Right lung (tissue), 5 donors: ENCODE data around the gene DGKB. TPM values are rescaled to one million over a fixed set of nuclear protein-coding genes. Genes with fewer than 3 reads are reported as not detected.
A peak's percentile ranks its signal among the peaks of the same experiment; 100 is the strongest.

Source experiments
- DNase-seq, 2 donors: peaks; one replicate each; pipeline ENCODE4 v3.0.0-alpha.2; 2013
- polyA plus RNA-seq, 5 donors: library from polyadenylated mRNA; unstranded; fragments of 120-200 nt; gene quantifications; one replicate each; pipeline versions ENCODE4 v1.2.1 to v1.2.3, GENCODE V29; 2013; ENCODE audit warnings: inconsistent platforms in 1 of 5, low replicate concordance in 1 of 5; ENCODE audit not compliant: insufficient read length in 5 of 5, insufficient read depth in 1 of 5

Gene DGKB
- polyA plus RNA-seq, 5 donors: 0.19 to 0.26 (median 0.25) TPM

DNA sequence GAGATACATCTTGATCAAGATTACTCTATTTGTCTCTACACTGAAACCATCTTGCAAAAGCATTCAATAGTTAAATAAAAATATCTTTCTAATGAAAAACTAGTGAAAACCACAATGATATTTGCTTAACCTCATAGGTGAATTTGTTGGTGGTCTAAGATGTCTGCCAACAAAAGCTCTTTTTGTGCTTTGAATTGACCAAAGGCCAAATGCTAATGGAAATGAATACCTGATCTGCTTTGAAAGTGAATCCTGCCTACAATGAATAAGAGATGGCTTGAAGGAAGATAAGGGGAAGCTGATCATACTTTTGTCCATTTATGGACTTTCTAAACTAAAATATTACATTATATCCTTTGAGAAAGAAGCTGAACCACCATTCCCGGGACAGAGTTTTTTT lies 684.2 kb downstream of the DGKB start:
- DNase-seq: no peak

DNA sequence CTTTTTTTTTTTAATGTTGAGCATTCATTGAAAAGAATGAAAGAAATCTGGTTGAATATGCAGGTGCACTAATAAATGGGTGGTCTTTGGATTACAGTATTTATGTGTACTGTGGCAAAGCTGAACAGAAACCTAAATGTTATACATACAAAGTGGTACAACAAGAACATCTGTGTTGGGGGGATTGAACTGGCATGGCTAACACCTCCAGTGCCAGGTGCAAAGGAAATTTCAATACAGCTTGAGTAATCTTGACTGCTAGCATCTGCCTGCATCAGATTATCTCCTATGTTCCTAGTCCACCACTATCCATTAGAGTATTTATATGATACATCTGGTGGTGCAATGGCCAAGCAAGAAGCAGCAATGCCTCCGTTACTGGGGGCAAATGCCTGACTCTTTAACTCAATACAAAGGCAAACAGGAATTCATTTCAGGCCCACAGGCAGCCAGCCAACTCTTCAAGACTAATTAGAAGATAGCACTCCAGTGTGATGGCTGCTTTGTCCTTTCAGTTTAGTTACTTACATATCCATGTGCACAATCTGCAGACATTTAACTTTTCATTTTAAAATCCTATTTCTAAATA lies 692.6 kb downstream of the DGKB start:
- no peak for DNase-seq

DNA sequence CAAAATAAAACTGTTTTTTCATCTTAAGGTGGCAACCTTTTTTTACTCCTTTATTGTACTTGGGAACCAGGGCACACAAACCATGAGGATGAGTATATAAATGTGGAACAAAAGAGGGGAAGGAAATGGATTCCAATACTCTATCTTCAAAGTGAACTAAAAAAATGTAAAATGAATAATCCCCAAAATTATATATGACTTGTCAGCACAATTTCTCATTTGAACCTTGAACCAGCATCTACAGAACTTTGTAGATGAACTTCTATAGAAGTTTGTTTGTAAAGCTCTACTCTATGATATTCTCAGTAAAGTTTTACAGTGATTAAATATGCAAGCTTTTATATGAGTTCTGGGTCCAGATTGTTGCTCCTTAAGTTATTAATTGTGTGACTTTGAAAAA lies 694.8 kb downstream of the DGKB start:
- no peak for DNase-seq

DNA sequence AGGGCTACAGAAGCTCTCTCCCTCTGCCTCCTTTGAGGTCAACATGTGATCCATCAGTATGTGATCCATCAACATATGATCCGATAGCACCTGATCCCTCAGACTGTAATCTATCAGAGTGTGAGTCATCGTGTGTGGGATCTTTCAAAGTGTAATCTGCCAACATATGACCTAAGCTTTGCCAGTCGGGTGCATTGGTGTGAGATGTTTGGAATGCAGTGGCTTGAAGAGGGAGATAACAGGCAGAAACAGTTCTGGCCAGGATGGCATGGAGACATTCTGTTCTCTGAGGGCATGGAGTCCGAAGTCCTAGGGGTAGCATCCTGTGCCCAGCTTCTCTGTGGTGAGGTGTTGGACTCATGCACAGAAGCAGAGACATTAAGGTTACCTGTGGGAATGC lies 695.4 kb downstream of the DGKB start:
- DNase-seq: no peak

DNA sequence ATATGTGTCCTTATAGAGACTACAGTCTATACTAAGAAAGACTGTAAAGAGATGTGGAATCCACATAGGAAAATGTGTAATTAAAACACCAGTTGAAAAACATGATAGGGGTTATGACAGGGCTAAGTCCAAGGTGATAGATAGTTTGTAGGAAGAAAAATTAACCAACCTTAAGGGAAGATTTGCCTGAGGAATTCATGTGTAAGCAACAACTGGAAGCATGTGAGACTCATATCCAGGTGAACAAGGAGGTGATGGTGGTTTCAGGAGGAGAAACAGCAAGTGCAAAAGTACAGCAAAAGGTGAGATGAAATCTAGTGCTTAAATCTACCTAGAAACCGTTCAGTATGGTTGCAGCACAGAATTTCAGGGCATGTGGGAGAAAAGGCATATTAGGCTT lies 696.4 kb downstream of the DGKB start:
- no peak for DNase-seq

DNA sequence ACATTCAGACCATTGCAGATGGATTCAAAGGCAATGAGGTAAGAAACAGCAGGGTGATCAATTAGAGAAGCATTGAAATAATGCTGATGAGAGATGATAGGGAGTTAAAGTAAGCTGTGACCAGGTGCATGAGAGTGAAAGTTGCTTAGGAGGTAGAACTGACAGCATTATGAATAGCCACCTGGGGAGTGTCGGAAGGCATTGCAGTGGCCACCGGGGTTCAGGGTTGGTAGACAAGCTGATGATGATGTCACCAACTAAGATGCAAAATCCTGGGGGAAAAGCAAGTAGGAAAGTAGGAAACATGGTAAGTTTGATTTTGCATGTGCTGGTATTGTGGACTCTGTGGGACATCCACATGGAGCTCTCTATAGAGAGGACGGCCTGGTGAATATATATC lies 701.2 kb downstream of the DGKB start:
- DNase-seq: no peak

DNA sequence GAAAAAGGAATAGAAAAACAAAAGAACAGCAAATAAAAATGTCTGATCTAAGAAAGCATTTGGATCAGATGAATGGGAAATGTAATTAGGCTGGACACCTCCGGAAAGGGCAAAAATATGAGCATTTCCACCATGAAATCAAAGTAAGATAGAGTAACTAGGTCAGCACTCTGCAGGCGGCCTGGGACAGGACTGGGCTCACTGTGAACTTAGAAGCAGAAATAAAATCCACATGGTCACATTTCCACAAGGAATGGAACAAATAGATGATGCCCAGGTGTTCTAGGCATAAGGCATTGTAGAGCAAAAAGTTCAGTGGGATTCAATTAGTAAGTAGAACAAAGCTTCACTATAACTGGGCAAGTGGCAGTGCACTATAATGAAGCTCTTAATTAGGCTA lies 703.2 kb downstream of the DGKB start:
- DNase-seq: no peak

DNA sequence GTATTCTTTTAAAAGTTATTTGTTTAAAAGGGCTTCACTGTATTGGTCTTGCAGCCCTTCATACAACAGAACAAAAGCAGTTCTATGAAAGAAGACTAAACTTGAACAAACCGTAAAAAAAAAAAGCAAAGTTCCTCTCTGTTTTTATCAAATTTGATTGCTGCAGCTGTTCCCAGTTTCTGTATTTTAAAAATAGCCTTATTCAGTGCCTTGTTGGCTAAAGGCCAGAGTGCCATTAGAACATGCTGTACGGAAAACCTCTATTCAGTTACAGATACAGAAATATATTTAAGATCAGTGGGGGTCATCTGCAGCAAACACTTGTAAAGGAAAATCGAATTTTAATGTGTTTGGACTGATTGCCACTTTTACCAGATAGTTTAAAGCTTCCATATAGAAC lies 705.3 kb downstream of the DGKB start:
- DNase-seq: peak; percentile 30 to 47

DNA sequence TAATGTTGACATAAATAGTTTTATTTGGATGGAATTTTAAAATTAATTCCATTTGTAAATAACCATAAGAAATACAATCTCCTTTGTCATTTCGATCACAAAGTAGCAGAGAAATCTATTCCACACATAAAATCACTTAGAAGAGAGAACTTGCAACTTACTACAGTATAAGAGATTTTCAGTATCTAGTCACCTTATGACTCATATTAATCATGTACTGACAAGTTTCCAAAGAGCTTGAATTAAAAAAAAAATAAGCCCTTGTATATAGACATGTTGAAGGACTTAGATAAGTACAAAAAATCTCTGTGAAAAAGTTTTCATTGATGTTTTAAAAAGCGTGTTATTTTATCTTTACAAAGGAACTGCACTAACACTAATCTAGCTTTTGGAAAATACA lies 706.0 kb downstream of the DGKB start:
- DNase-seq: no peak

DNA sequence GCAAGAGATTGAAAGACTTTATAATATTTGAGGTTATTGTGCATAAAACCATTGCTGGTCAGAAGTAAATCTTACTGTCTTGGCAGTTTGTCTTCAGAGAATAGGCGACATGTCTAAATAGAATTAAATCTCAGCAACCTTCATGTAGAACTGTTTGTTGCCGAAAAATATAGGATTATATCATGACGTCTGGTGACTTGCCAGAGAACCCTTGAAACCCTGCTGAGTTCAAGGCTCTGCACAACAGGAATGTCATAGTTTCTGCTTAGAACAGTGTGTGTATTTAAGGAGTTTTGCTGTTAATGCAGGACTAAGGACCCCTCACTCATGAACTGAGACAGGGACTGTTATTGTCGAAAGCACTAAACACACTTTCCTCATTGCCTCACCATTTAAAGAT lies 706.7 kb downstream of the DGKB start:
- DNase-seq: no peak

DNA sequence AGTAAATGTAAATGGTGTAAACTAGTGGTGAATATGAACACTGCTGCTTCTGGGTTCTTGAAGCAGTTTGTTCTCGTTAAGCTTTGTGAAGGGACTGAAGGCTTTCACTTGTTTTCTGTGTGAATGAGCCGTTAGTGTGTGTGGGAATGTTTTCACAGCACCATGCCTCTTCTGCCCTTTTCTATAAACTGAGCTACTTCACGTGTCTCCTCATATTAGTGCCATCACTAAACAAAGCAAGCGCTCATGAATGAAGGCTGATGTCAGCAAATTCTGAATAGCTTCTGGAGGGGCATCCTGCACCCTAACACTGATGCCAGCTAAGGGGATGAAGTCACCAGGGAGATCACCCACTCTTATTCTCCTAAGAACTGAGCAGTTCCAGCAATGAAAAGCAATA lies 707.5 kb downstream of the DGKB start:
- DNase-seq: no peak

DNA sequence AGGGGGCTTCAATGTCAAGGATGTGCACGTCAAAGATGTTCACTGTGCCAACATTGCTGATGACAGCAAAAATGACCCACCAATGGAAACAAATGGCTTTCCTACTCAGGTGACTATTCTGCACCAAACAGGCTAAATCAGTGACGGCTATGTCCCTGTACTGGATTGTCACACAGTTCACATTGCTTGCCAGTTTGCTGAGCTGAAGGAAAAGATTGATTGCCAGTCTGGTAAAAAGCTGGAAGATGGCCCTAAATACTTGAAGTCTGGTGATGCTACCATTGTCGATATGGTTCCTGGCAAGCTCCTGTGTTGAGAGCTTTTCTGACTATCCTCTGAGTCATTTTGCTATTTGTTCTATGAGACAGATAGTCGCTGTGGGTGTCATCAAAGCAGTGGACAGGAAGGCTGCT lies 710.9 kb downstream of the DGKB start:
- no peak for DNase-seq

DNA sequence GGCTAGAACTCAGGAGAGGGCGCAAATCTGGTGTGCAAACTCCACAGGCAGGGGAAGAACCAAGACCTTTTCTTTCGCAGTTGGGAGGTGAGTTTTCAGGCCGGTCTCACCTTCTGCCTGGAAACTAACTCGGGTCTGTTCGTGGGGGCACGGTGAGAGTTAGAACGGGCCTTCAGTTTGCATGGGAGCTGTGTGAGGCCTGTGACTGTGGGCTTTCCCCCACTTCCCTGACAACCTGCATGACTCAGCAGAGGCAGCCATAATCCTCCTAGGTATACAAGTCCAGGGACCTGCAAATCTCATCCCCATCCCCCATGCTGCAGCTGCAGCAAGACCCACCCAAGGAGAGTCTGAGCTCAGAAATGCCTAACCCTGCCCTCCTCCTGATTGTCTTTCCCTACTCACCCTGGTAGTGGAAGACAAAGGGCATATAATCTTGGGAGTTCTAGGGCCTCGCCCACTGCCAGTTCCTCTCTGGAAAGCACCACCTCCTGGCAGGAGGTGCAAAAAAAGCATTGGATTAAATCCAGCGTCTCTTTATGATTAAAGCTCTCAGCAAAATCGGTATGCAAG lies 718.2 kb downstream of the DGKB start:
- no peak for DNase-seq

DNA sequence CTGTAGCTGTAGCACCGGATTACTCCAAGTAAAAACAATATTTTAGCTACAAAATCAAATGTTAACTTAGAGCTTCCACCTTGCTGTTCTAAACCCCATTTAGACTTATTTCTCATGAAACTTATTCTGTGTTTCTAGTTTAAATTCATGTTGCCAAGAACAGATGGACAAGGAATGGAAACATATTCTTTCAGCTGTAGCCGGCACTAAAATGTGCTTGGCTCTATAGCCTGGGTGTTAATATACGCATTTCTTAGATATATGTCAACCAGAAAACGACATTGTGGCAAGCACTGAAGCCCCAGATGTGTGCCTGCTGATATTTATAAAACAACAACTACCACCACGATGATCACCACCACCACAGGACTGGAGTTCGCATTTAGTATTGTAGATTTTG lies 722.8 kb downstream of the DGKB start:
- DNase-seq: no peak

DNA sequence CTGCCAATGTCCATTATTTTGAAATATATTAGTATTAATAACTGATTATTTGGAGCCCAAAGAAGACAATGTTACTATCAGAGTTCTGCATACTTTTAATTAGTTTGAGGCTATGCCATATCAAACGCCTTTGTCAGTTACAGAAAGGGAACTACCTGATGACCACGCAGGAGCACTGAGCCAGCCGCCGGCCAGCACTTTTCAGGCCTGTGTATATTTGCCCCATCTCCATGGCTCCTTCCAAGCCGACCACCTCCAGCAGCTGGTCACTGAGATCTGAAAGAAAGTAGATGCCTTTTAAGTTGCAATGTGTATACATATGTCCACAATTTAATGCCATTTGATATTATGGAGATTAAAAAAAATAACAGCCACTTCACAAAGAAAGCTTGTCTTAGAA lies 724.7 kb downstream of the DGKB start:
- DNase-seq: no peak

DNA sequence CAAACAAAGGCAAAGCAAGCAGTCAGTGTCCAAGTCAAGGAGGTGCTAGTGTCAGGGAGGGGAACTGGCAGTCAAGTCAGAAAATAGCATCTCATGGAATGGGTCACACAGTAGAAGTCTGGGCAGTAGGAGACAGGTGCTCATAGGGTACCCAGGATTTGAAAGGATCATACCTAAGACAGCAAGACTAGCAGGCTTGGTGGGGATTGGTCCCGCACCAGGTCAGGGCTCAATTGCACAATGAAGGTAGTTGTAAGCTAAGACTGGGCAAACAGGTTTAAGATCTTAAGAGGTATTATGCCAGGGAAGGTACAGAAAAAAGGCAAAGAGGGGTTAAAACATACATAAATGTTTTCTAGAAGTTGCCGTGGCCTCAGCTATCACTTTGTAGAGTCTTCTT lies 731.7 kb downstream of the DGKB start:
- DNase-seq: peak in 1 of 2 donors; percentile 2

DNA sequence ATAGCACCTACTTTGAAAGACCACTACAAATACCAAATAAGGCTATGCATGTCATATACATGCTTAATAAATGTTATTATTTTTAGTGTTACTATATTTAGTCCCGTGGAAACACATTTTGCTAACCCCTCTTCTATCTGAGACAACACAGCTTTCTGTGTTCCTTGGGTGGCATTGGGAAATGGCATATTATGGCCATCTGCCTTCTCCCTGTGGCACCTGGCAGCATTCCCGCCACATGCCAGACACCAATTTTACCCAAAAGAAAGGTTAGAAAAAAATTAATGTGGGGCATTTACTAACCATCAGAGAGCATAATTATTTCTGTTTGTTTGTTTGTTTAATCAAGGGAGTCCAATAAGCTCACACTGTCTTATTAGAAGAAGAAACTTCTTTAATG lies 744.4 kb downstream of the DGKB start:
- DNase-seq: no peak

DNA sequence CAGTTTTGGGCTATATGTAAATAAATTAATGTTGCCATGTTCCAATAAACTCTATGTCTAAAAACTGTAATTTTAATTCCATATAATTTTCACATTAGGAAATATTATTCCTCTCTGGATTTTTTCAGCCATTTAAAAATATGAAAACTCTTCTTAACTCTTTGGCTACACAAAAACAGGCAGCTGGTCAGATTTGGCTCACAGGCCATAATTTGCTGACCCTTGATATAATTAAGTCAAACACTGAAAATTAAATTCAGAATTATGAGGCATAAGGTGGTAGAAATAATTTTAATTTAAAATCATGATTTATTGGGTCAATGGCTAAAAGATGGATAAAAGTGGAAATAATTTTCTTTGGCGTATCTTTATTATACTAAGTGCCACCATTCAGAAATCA lies 746.1 kb downstream of the DGKB start:
- DNase-seq: no peak

DNA sequence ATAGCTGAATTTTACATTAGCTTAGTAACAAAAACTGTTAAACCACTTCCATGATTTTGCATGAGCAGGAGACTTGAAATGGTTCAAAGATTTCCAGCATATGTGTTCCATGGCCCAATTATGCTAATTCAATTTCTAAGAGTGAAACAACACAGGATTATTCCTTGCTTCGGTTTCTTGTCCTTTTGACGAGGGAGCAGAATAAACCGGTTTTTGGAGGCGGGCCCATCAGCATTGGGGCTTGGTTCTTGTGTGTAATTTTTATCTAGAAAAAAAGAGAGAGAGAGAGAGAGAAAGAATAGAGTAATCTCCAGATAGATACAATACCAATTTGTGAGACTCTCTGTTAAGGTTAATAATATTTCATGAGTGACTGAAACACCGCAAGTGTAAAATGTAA lies 753.6 kb downstream of the DGKB start:
- no peak for DNase-seq

DNA sequence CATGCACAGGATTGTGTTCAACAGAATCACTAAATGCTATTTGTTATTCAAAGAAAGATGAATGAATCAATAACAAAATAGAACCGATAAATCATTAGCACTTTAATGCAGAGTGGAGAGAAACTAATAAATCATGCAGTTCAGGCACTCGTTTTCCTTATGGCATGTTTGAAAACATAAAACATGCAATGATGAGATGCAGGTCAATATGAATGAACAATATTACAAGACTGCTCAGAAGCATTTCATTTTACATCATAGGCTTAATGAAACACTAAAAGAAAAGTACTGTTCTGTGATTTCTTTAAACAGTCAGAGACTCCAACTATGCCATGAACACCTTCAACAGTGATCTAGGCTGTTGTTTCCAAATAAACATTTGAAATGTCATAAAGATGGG lies 755.0 kb downstream of the DGKB start:
- DNase-seq: no peak

DNA sequence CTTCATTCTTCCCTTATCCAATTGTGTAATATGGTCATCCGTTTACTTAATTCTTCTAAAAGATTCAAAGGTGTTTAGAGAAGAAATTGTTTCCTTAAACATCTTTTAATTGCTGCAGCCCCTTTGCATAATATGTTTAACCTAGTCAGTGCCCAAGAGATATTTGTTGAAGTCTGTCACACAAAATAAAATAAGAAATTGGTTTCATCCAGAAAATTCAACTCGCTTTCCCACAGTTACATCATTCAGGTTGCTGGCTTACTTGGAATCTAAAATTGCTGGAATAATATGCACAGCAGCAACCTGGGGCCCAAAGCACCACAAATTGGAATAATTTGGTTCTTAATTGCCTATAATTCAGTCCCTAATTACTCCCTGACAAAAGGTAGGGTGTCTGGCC lies 758.0 kb downstream of the DGKB start:
- no peak for DNase-seq

DNA sequence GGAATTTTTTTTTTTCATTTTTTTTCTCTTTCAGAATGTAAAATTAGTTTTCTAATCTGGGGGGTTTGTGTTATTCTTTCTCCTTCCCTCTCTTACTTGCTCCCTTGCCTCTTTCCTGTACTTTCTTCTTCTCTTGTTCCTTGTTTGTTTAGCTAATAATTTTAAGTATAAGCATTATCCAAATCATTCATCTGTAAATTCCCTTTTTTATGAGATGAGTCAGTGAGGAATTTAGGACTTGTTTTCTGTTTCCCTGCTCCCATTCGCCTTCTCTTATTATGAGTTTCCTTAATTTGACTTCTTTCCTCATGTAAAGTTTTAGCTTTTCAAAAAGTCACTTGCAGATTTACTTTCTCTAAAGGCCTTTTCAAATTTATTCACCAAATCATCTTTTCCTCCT lies 758.4 kb downstream of the DGKB start:
- no peak for DNase-seq

DNA sequence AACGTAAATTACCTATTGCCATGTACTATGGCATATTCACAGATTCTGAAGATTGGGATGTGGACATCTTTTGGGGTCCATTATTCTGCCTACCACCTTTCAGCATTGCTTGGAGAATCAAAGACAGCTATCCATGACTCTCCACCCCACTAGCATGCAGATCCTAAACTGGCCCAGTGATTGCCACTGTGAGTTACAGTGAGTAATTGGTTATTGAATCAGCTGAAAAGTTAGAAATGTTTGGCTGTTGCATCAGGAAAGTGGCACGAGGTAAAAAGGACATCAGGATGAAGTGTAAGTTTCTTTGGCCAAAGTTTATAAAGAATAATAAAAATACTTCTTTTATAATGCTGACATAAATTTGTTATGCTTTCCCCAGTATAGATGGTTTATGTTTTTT lies 764.9 kb downstream of the DGKB start:
- no peak for DNase-seq

DNA sequence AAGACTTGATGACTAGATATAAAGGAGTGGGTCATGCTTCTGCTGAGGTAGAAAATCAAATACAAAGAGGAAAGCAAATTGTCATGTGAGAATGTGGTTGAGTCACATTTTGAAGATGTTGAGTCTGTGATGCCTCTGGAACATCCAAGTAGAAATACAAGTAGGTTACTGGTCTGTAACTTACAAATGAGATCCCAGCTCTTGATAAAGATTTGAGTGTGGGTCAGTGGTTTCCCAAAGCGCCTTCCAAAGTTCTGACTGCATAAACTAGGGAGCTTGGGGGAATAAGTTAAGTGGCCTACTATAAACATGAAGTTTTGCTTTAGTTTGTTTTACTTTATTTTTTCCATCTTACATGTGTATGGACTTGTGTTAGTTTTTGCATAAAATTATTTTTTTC lies 768.8 kb downstream of the DGKB start:
- DNase-seq: no peak

DNA sequence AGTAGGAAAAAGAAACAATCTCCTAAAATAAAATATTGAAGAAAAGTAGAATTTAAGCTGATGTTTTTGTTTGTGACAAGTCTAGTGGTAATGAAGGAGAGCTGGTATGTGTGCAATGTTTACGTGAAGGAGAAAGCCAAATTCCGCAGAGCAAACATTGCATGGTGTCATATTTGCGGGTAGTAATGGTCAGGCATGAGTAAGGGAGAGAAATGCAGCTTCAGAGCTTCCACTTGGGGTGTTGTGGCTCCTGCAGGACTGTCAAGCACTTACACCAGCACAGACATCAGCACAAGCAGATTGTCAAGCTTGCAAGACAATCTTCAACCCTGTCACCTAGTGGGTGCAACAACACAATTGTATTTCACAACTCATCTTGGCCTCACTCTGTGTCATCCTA lies 776.6 kb downstream of the DGKB start:
- no peak for DNase-seq
